Panc1 (cell line): ENCODE data around the gene LRRC3C.

ENCODE experiments used
- POLR2AphosphoS5 ChIP-seq: IDR thresholded peaks from 2 replicates; pipeline ENCODE4 v1.6.1; 2012; ENCODE audit warnings: mild to moderate bottlenecking, low read depth, low read length, moderate library complexity
- TF ChIP-seq, protein P1 (sequence below): fragments of 450-650 bp; IDR thresholded peaks from 2 replicates; pipeline ENCODE4 v1.5.1; 2017; ENCODE audit warnings: mild to moderate bottlenecking
- TF ChIP-seq, protein P2 (sequence below), 2 experiments: IDR thresholded peaks; 2 replicates each; pipeline ENCODE4 v1.6.1; 2011 to 2012; ENCODE audit warnings: low read depth in 2 of 2, control low read depth in 1 of 2, low read length in 1 of 2, mild to moderate bottlenecking in 1 of 2, moderate library complexity in 1 of 2; ENCODE audit not compliant: insufficient read depth in 1 of 2

DNA sequence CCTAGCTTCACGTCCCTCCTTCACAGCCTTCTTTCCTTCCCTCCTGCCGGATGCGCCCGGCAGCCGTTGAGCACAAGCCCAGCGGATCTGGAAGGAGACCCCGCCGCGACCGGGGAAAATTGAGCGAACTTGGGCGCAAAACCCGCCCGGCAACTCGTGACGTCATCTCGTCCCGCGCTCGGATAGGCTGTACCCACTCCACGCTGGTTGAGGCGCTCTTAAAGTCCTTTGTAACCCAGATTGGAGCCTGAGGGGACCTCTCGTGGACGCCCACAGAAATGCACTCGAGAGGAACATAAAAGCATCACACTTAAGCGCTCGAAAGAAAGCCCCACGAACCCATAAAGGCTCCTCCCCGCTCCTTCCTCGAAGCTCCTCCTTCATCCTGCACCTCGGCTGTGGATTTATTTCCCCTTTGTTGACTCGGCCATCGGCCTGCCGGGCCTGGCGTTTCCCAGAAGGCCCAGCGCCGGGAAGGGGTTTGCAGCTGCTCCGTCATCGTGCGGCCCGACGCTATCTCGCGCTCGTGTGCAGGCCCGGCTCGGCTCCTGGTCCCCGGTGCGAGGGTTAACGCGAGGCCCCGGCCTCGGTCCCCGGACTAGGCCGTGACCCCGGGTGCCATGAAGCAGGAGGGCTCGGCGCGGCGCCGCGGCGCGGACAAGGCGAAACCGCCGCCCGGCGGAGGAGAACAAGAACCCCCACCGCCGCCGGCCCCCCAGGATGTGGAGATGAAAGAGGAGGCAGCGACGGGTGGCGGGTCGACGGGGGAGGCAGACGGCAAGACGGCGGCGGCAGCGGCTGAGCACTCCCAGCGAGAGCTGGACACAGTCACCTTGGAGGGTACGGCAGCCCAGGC, 53.0 kb downstream of the LRRC3C start, which contains the start of gene PSMD3:
- peak; percentile 98 for TF ChIP-seq POLR2AphosphoS5
- TF ChIP-seq, protein P1, sequence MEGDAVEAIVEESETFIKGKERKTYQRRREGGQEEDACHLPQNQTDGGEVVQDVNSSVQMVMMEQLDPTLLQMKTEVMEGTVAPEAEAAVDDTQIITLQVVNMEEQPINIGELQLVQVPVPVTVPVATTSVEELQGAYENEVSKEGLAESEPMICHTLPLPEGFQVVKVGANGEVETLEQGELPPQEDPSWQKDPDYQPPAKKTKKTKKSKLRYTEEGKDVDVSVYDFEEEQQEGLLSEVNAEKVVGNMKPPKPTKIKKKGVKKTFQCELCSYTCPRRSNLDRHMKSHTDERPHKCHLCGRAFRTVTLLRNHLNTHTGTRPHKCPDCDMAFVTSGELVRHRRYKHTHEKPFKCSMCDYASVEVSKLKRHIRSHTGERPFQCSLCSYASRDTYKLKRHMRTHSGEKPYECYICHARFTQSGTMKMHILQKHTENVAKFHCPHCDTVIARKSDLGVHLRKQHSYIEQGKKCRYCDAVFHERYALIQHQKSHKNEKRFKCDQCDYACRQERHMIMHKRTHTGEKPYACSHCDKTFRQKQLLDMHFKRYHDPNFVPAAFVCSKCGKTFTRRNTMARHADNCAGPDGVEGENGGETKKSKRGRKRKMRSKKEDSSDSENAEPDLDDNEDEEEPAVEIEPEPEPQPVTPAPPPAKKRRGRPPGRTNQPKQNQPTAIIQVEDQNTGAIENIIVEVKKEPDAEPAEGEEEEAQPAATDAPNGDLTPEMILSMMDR, result peak; percentile 87
- TF ChIP-seq, protein P2, sequence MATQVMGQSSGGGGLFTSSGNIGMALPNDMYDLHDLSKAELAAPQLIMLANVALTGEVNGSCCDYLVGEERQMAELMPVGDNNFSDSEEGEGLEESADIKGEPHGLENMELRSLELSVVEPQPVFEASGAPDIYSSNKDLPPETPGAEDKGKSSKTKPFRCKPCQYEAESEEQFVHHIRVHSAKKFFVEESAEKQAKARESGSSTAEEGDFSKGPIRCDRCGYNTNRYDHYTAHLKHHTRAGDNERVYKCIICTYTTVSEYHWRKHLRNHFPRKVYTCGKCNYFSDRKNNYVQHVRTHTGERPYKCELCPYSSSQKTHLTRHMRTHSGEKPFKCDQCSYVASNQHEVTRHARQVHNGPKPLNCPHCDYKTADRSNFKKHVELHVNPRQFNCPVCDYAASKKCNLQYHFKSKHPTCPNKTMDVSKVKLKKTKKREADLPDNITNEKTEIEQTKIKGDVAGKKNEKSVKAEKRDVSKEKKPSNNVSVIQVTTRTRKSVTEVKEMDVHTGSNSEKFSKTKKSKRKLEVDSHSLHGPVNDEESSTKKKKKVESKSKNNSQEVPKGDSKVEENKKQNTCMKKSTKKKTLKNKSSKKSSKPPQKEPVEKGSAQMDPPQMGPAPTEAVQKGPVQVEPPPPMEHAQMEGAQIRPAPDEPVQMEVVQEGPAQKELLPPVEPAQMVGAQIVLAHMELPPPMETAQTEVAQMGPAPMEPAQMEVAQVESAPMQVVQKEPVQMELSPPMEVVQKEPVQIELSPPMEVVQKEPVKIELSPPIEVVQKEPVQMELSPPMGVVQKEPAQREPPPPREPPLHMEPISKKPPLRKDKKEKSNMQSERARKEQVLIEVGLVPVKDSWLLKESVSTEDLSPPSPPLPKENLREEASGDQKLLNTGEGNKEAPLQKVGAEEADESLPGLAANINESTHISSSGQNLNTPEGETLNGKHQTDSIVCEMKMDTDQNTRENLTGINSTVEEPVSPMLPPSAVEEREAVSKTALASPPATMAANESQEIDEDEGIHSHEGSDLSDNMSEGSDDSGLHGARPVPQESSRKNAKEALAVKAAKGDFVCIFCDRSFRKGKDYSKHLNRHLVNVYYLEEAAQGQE (IDR thresholded peaks at IDR 0.05; ENCODE audit: insufficient read depth in 1 of 2, low read depth in 2 of 2, low read length in 1 of 2), result peak in 1 of 2 experiments; percentile 64; a peak in 3 of 4 replicates
